Thymus (tissue), 11 donors: Measurements from ENCODE around the gene MED13L. TPM values are rescaled to one million over a fixed set of nuclear protein-coding genes. Genes with fewer than 3 reads are reported as not detected.

Experiments
- DNase-seq, 9 donors: peaks; one replicate each; pipeline ENCODE4 v3.0.0-alpha.2; 2013; ENCODE audit warnings: low spot score in 9 of 9, low read depth in 6 of 9, missing footprints in 1 of 9
- H3K27ac ChIP-seq, 2 donors: one replicate each; pipeline ENCODE4 v1.5.1; 2013; ENCODE audit warnings: control low read depth in 1 of 2, low read depth in 1 of 2, low read length in 1 of 2, mild to moderate bottlenecking in 1 of 2, moderate library complexity in 1 of 2
- H3K27me3 ChIP-seq, 2 donors: one replicate each; pipeline ENCODE4 v1.5.1; 2013; ENCODE audit warnings: low read length in 1 of 2; ENCODE audit not compliant: control insufficient read depth in 2 of 2, insufficient read depth in 1 of 2
- H3K36me3 ChIP-seq, 2 donors: one replicate each; pipeline ENCODE4 v1.5.1; 2013; ENCODE audit warnings: low read length in 1 of 2, mild to moderate bottlenecking in 1 of 2, moderate library complexity in 1 of 2; ENCODE audit not compliant: control insufficient read depth in 2 of 2, insufficient read depth in 2 of 2
- H3K4me1 ChIP-seq, 2 donors: one replicate each; pipeline ENCODE4 v1.5.1; 2013; ENCODE audit warnings: low read length in 2 of 2; ENCODE audit not compliant: control insufficient read depth in 2 of 2, insufficient read depth in 2 of 2
- H3K4me3 ChIP-seq, 2 donors: one replicate each; pipeline ENCODE4 v1.5.1; 2013; ENCODE audit warnings: low read length in 2 of 2, control low read depth in 1 of 2, mild to moderate bottlenecking in 1 of 2
- H3K9me3 ChIP-seq, 2 donors: one replicate each; pipeline ENCODE4 v1.5.1; 2013; ENCODE audit warnings: low read length in 1 of 2, mild to moderate bottlenecking in 1 of 2; ENCODE audit not compliant: control insufficient read depth in 2 of 2, insufficient read depth in 1 of 2
- WGBS: extraction: QIAGEN DNeasy Blood & Tissue Kit; methylation state at CpG from one replicate; pipeline ENCODE4 v1.1.7; 2013; 5-methylcytosine and 5-hydroxymethylcytosine counted together
- polyA plus RNA-seq: library from polyadenylated mRNA; stranded (reverse); fragments of 200-250 nt; gene quantifications from one replicate; pipeline ENCODE4 v1.2.3, GENCODE V29; 2013
- total RNA-seq: library from RNA; stranded (reverse); fragments of 120-200 nt; gene quantifications from one replicate; pipeline ENCODE4 v1.2.4, GENCODE V29; 2013
- donor health status: healthy.

The MED13L gene
- total and polyA plus RNA-seq, 2 donors: 34.0 to 141 TPM

DNA sequence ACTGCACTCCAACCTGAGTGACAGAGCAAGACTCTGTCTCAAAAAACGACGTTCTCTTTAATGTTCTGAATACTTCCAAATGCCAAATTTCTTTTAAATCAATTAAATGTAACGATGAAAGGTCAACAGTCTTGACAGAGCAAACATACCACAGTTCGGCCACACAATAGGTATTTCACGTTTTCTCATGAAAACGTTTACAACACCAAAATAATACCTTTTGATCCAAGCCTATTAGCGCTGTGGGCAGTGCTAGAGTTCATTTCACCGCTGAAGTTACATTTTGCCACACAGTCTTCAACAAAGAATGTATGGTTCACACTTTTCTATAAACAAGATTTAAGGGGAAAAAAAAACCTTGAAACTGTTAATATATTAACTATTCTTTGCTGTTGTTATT, 122.1 kb downstream of the MED13L start:
- no peak for DNase-seq
- WGBS: 98% methylated on average over 8 of the region's 8 CpGs
- Histone ChIP-seq H3K36me3 (peaks cover 0 to 2% of the 10 kb centered on the region in 2 donors), H3K27ac (no peak overlapping the region), H3K27me3 (no peaks in the 10 kb centered on the region), H3K4me3 (no peak overlapping the region), H3K9me3 (no peaks in the 10 kb centered on the region), H3K4me1 (peaks cover 1 to 6% of the 10 kb centered on the region in 2 donors)

DNA sequence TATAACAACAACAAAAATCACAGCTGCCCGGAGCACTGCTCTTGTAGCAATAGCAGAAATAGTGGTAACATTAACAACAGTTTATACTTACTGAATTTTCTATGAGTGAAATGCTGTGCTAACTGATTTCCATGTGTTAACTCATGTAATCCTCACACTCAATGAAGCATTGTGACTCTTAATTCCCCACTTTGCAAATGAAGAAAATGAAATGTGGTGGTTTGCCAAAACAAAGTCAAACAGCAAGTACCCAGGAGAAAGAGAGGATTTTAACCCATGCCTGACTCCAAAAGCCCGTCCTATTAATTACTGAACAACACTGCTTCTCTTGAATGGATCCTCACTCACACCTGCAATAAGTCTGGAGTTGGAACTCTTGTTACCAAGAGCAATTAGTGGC, 123.5 kb downstream of the MED13L start:
- Histone ChIP-seq H3K4me1 (peaks cover 0 to 6% of the 10 kb centered on the region in 2 donors), H3K27me3 (no peaks in the 10 kb centered on the region), H3K4me3 (no peak overlapping the region)

DNA sequence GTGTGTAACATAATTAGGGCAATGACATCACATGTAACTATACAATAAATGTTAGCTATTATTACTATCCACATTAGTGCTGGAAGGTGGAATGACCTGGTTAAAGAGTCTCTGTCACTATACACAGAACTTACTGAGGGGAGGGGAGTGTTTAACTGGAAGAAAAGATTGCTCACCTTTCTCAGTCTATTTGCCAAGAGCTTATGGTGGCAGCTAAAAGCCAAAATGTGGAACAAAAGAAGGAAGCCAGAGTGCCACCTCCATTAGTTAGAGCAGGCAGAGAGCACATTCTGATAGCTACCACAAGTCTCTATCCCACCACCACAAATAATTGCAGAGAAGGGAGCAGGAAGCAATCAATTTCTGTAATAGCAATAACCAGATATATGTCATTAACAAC, 124.4 kb downstream of the MED13L start:
- H3K27me3 ChIP-seq: no peaks in the 10 kb centered on the region
- no peaks in the 10 kb centered on the region for H3K9me3 ChIP-seq
- no peak for DNase-seq
- no peaks in the 10 kb centered on the region for H3K36me3 ChIP-seq
- no peak overlapping the region for H3K27ac ChIP-seq
- peaks cover 0 to 6% of the 10 kb centered on the region in 2 donors for H3K4me1 ChIP-seq
- no peak overlapping the region for H3K4me3 ChIP-seq

More for the DNA sequence above, 123.5 kb downstream of the MED13L start:
- Histone ChIP-seq H3K36me3 (no peaks in the 10 kb centered on the region), H3K9me3 (no peaks in the 10 kb centered on the region), H3K27ac (no peak overlapping the region)
- no peak for DNase-seq
- 95% methylated on average over 2 of the region's 2 CpGs for WGBS

DNA sequence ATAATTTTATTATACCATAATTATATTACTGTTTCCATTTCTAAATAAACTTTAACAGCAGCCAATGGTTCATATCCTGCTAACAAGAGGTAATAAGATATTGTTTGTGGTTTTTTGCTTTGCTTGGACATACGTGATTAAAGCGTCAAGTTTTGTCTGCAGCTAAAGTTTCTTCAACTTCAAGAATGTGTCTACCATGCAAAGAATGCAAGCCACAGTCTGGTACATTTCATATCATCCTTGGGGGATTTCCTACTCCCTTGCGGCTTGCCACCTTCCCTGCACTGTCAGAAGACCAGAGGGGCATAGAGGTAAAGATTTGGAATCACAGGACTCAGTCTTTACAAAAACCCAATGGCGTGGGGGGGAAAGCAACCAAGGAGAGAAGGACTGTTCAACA, 125.2 kb downstream of the MED13L start:
- WGBS: 85% methylated on average over 4 of the region's 4 CpGs
- peaks cover 0 to 6% of the 10 kb centered on the region in 2 donors for H3K4me1 ChIP-seq

DNA sequence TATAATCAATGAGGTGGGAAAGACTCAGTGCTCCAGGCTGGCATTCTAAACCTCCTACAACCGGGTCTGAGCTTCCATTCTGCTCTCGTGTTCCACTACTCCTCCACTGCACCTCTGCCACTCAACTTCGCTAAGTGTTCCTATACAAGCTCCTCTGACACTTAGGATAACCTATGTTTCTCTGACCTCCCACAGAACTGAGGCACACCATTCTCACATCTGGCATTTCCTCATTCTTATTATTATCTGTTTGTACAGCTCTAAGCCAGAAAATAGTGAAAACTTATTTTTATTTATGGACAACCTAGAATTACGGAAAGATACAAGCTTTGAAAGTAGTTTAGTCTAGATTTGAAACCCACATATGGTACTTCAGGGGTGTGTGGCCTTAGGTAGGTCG, 127.0 kb downstream of the MED13L start:
- Histone ChIP-seq H3K27me3 (no peaks in the 10 kb centered on the region), H3K4me1 (peaks cover 0 to 3% of the 10 kb centered on the region in 2 donors), H3K9me3 (no peaks in the 10 kb centered on the region), H3K27ac (no peak overlapping the region), H3K36me3 (no peaks in the 10 kb centered on the region), H3K4me3 (no peak overlapping the region)
- DNase-seq: no peak
- 96% methylated on average over 5 of the region's 5 CpGs for WGBS

More for the DNA sequence above, 125.2 kb downstream of the MED13L start:
- Histone ChIP-seq H3K4me3 (no peak overlapping the region), H3K27me3 (no peaks in the 10 kb centered on the region), H3K36me3 (no peaks in the 10 kb centered on the region), H3K27ac (no peak overlapping the region), H3K9me3 (no peaks in the 10 kb centered on the region)
- no peak for DNase-seq

DNA sequence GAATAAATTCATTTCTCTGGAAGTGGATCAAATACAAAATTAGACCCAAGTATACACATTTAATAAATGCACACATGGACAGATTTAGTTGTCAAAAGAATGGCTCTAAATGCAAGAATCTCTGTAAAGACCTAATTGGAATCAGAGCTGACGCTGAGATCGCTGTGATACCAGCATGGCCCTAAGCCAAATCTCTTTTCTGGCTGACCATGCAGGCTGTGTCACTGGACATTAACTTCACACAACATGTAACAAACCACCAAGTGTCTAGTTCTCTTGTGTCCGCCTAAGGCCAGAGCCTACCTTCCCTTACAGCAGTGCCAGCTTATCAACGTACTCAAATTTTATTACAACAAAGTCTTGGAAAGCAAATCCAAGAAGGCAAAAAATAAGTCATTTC, 127.5 kb downstream of the MED13L start:
- H3K27ac ChIP-seq: no peak overlapping the region
- no peak overlapping the region for H3K4me3 ChIP-seq
- 97% methylated on average over 4 of the region's 4 CpGs for WGBS
- H3K27me3 ChIP-seq: no peaks in the 10 kb centered on the region
- no peaks in the 10 kb centered on the region for H3K36me3 ChIP-seq
- DNase-seq: no peak
- no peaks in the 10 kb centered on the region for H3K9me3 ChIP-seq
- H3K4me1 ChIP-seq: peaks cover 0 to 3% of the 10 kb centered on the region in 2 donors

DNA sequence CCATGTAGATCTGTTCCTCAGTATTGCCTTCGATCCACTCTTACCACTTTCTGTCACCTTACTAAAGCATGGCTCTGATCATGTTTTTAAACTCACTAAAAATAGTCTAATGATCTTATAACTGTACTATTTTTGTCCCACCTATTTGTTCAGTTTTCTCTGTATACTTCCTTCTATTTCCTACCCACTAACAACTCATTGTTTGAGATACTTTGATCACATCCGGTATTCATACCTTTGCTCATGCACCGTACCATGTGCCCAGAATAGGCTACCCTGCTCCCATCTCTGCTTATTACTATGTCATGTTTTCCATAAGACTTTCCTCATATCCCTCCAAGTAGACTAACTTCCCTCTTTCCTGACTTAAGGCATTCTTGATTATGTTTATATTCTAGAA, 128.6 kb downstream of the MED13L start:
- Histone ChIP-seq H3K4me1 (peaks cover 0 to 4% of the 10 kb centered on the region in 2 donors), H3K9me3 (no peaks in the 10 kb centered on the region), H3K4me3 (no peak overlapping the region), H3K27me3 (no peaks in the 10 kb centered on the region), H3K36me3 (no peaks in the 10 kb centered on the region), H3K27ac (no peak overlapping the region)
- DNase-seq: no peak
- 83% methylated on average over 3 of the region's 3 CpGs for WGBS

DNA sequence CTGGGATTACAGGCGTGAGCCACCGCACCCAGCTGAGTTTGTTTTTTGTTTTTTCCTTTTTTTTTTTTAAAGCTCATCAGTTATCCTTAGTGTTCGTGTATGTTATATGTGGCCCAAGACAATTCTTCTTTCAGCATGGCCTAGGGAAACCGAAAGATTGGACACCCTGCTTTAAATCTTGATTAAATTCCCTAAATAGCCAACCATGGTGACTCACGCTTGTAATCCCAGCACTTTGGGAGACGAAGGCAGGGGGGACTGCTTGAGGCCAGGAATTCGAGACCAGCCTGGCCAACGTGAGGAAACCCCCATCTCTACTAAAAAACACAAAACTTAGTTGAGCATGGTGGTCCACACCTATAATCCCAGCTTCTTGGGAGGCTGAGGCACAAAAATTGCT, 131.1 kb downstream of the MED13L start:
- H3K27me3 ChIP-seq: no peaks in the 10 kb centered on the region
- H3K9me3 ChIP-seq: no peaks in the 10 kb centered on the region
- peaks cover 3 to 12% of the 10 kb centered on the region in 2 donors for H3K4me1 ChIP-seq
- 99% methylated on average over 8 of the region's 8 CpGs for WGBS
- DNase-seq: no peak
- no peak overlapping the region for H3K27ac ChIP-seq
- no peak overlapping the region for H3K4me3 ChIP-seq
- no peaks in the 10 kb centered on the region for H3K36me3 ChIP-seq

DNA sequence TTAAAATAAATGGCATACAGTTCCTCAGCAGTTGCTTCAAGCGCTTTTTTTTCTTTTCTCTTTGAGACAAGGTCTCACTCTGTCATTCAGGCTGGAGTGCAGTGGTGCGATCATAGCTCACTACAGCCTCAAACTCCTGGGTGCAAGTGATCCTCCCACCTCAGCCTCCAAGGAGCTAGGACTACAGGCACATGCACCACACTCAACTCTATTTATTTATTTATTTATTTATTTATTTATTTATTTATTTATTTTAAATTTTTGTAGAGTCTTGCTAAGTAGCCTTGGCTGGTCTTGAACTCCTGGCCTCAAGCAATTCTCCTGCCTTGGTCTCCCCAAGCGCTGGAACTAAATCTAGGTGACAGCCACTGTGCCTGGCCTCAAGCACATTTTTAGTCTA, 132.0 kb downstream of the MED13L start:
- WGBS: 99% methylated on average over 3 of the region's 3 CpGs

DNA sequence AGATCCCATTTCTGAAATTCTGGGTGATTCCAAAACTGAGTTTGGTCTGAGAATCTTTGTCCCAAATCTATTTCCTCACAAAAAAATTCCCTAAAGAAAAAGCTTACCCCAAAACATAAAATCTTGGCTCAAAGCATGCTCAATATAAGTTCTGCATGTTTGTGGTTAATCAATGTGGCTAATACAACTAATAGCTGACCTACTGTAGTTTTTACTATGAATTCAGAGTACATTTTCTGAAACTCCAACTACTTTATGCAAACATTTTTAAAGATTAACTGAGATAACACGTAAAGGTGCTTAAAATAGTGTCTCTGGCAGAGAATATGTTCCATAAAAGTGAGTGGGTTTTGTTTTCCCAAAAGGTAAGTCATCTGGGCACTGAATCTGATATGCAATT, 133.1 kb downstream of the MED13L start:
- Histone ChIP-seq H3K27ac (no peak overlapping the region), H3K27me3 (no peaks in the 10 kb centered on the region), H3K4me3 (no peak overlapping the region), H3K9me3 (no peaks in the 10 kb centered on the region), H3K4me1 (peaks cover 3 to 12% of the 10 kb centered on the region in 2 donors), H3K36me3 (no peaks in the 10 kb centered on the region)
- no peak for DNase-seq
- WGBS: 83% methylated on average over 1 of the region's 1 CpG

More for the DNA sequence above, 132.0 kb downstream of the MED13L start:
- Histone ChIP-seq H3K27ac (no peak overlapping the region), H3K27me3 (no peaks in the 10 kb centered on the region), H3K9me3 (no peaks in the 10 kb centered on the region), H3K4me3 (no peak overlapping the region), H3K36me3 (no peaks in the 10 kb centered on the region), H3K4me1 (peaks cover 3 to 12% of the 10 kb centered on the region in 2 donors)
- no peak for DNase-seq
